ENCODE results near the gene SKA2. TPM values are rescaled to one million over a fixed set of nuclear protein-coding genes. Genes with fewer than 3 reads are reported as not detected.

SKA2 gene
- total RNA-seq, 2 donors from 2014 or later = 29.5 to 53.8 TPM

GRCh38 chr17:59124665-59125064 lies 30.3 kb downstream of the SKA2 start:
- no peak overlapping the region for H3K27ac ChIP-seq
- no peak overlapping the region for H3K4me3 ChIP-seq
- intact Hi-C loops (cut with DNase I) = no loop called here
- no peak for TF ChIP-seq CTCF (IDR thresholded peaks at IDR 0.05)
- H3K4me1 ChIP-seq = no peaks in the 10 kb centered on the region
- H3K27me3 ChIP-seq = no peaks in the 10 kb centered on the region
- H3K9ac ChIP-seq (ENCODE audit: low read depth in 2 of 2, low read length in 2 of 2) = no peak overlapping the region
- no peaks in the 10 kb centered on the region for H3K36me3 ChIP-seq
- H3K9me3 ChIP-seq = no peaks in the 10 kb centered on the region
- no peak for DNase-seq

GRCh38 chr17:59121901-59122480 lies 33.0 kb downstream of the SKA2 start:
- H3K27ac ChIP-seq = no peak overlapping the region
- intact Hi-C loops (cut with DNase I) = no loop called here
- no peaks in the 10 kb centered on the region for H3K9me3 ChIP-seq
- H3K9ac ChIP-seq (ENCODE audit: low read depth in 2 of 2, low read length in 2 of 2) = no peak overlapping the region
- TF ChIP-seq CTCF (IDR thresholded peaks at IDR 0.05) = no peak
- H3K36me3 ChIP-seq = no peaks in the 10 kb centered on the region
- DNase-seq = no peak
- no peaks in the 10 kb centered on the region for H3K4me1 ChIP-seq
- H3K27me3 ChIP-seq = no peaks in the 10 kb centered on the region
- no peak overlapping the region for H3K4me3 ChIP-seq

GRCh38 chr17:59115474-59115873 lies 39.5 kb downstream of the SKA2 start:
- H3K27me3 ChIP-seq = no peaks in the 10 kb centered on the region
- no peaks in the 10 kb centered on the region for H3K4me1 ChIP-seq
- DNase-seq = no peak
- no peak overlapping the region for H3K9ac ChIP-seq (ENCODE audit: low read depth in 2 of 2, low read length in 2 of 2)
- no peaks in the 10 kb centered on the region for H3K36me3 ChIP-seq
- no peaks in the 10 kb centered on the region for H3K9me3 ChIP-seq
- no peak overlapping the region for H3K27ac ChIP-seq
- no peak overlapping the region for H3K4me3 ChIP-seq
- intact Hi-C loops (cut with DNase I) = no loop called here
- no peak for TF ChIP-seq CTCF (IDR thresholded peaks at IDR 0.05)

- Histone ChIP-seq H3K9ac (ENCODE audit: low read depth in 2 of 2, low read length in 2 of 2) (no peak overlapping the region), H3K4me1 (no peaks in the 10 kb centered on the region), H3K36me3 (no peaks in the 10 kb centered on the region), H3K27me3 (no peaks in the 10 kb centered on the region), H3K9me3 (no peaks in the 10 kb centered on the region), H3K4me3 (no peak overlapping the region), H3K27ac (no peak overlapping the region)
- intact Hi-C loops (cut with DNase I) = no loop called here
- no peak for TF ChIP-seq CTCF (IDR thresholded peaks at IDR 0.05)
- no peak for DNase-seq
These were observed 43.4 kb downstream of the SKA2 start for GRCh38 chr17:59111539-59111938.

- Histone ChIP-seq H3K4me3 (no peak overlapping the region), H3K36me3 (no peaks in the 10 kb centered on the region), H3K9me3 (no peaks in the 10 kb centered on the region), H3K9ac (ENCODE audit: low read depth in 2 of 2, low read length in 2 of 2) (no peak overlapping the region), H3K27me3 (no peaks in the 10 kb centered on the region), H3K4me1 (no peaks in the 10 kb centered on the region), H3K27ac (no peak overlapping the region)
- no peak for TF ChIP-seq CTCF (IDR thresholded peaks at IDR 0.05)
- intact Hi-C loops (cut with DNase I) = no loop called here
- DNase-seq = no peak
These were observed 44.0 kb downstream of the SKA2 start for GRCh38 chr17:59110973-59111372.

All from colonic mucosa (tissue), 4 donors.